Transverse colon (tissue), 4 donors: Measurements from ENCODE around the gene NHERF2. TPM values are rescaled to one million over a fixed set of nuclear protein-coding genes. Genes with fewer than 3 reads are reported as not detected.
A peak's percentile ranks its signal among the peaks of the same experiment; 100 is the strongest.

ENCODE experiments used
- DNase-seq: peaks from one replicate; pipeline ENCODE4 v3.0.0-alpha.2; 2019
- H3K27ac ChIP-seq, 4 donors: fragments of 200-600 bp; sonication (generic); 2 replicates each; pipeline ENCODE4 v1.5.1; 2016 to 2018; ENCODE audit warnings: inconsistent platforms in 4 of 4
- H3K27me3 ChIP-seq: fragments of 200-600 bp; sonication (generic); 2 replicates; pipeline ENCODE4 v1.5.1; 2017; ENCODE audit warnings: inconsistent platforms
- H3K36me3 ChIP-seq, 4 donors: fragments of 200-600 bp; sonication (generic); 2 replicates each; pipeline ENCODE4 v1.5.1; 2017 to 2019; ENCODE audit warnings: inconsistent platforms in 4 of 4
- H3K4me1 ChIP-seq, 4 donors: fragments of 200-600 bp; sonication (generic); 2 replicates each; pipeline ENCODE4 v1.5.1; 2017 to 2020; ENCODE audit warnings: inconsistent platforms in 4 of 4
- H3K4me3 ChIP-seq, 4 donors: fragments of 200-600 bp; sonication (generic); 1 replicate in 1 of 4; 2 replicates in 3 of 4; pipeline versions ENCODE4 v1.5.1 to v1.6.1; 2017 to 2019; ENCODE audit warnings: inconsistent platforms in 4 of 4
- H3K9me3 ChIP-seq, 2 donors: fragments of 200-600 bp; sonication (generic); 2 replicates each; pipeline ENCODE4 v1.5.1; 2017 to 2019; ENCODE audit warnings: inconsistent platforms in 2 of 2
- EP300 ChIP-seq: sonication (generic); formaldehyde crosslinking; IDR thresholded peaks from one replicate; pipeline ENCODE4 v1.6.1; 2017; ENCODE audit warnings: antibody characterized with exemption, low read depth
- POLR2A ChIP-seq: fragments of 450-650 bp; IDR thresholded peaks from one replicate; pipeline ENCODE4 v1.6.1; 2016; ENCODE audit warnings: antibody characterized with exemption, mild to moderate bottlenecking, moderate library complexity
- POLR2AphosphoS5 ChIP-seq, 3 donors: sonication (generic); formaldehyde crosslinking; IDR thresholded peaks; one replicate each; pipeline ENCODE4 v1.6.1; 2016; ENCODE audit warnings: antibody characterized with exemption in 3 of 3
- WGBS, 2 donors: methylation state at CpG; one replicate each; pipeline ENCODE4 v1.1.5; 2018; ENCODE audit warnings: low coverage in 1 of 2; 5-methylcytosine and 5-hydroxymethylcytosine counted together
- in situ Hi-C, 4 donors: fragments of 200-750 bp; cut with MboI; loops; one replicate each; pipeline versions ENCODE4 v1.15.0 to v1.15.1; 2017; ENCODE audit warnings: low sequenced_read_pairs in 3 of 4, low pct_ligation_motif_present in 1 of 4, low pct_unique_long_range_greater_than_20kb in 1 of 4
- intact Hi-C: fragments of 100-400 bp; cut with DNase I; formaldehyde crosslinking; loops from one replicate; pipeline ENCODE4 v1.15.1; 2023; ENCODE audit warnings: low total_unique reads
- total RNA-seq, 4 donors: library from RNA; depleted of rRNA; stranded (reverse); fragments of >200 nt; gene quantifications; one replicate each; pipeline ENCODE4 v1.1.0, GENCODE V29; 2016
- TF ChIP-seq, protein P1 (sequence below), 5 experiments: fragments of 200-600 bp in 3 of 5; fragments of 450-650 bp in 2 of 5; sonication (generic) in 3 of 5; IDR thresholded peaks; 1 replicate in 2 of 5; 2 replicates in 3 of 5; pipeline ENCODE4 v1.5.1; 2016 to 2017; ENCODE audit warnings: antibody characterized with exemption in 5 of 5, inconsistent platforms in 3 of 5, mild to moderate bottlenecking in 2 of 5, moderate library complexity in 1 of 5

NHERF2 gene
- total RNA-seq, 4 donors from 2014 or later, result 3.7 to 61.9 (median 29.8) TPM

GRCh38 chr16:2078691-2079090 is 52.0 kb downstream of the NHERF2 start:
- H3K36me3 ChIP-seq, result peaks cover 0 to 11% (median 4%) of the 10 kb centered on the region in 4 donors
- 94 to 100% methylated on average over 1 to 19 of the region's 23 CpGs for WGBS, 2 donors
- intact Hi-C loops, result no loop called here
- no peaks in the 10 kb centered on the region for H3K9me3 ChIP-seq
- no peaks in the 10 kb centered on the region for H3K27me3 ChIP-seq
- DNase-seq, result no peak
- TF ChIP-seq EP300 (no peak), POLR2A (no peak), POLR2AphosphoS5 (IDR thresholded peaks at IDR 0.05) (no peak)
- TF ChIP-seq, protein P1, sequence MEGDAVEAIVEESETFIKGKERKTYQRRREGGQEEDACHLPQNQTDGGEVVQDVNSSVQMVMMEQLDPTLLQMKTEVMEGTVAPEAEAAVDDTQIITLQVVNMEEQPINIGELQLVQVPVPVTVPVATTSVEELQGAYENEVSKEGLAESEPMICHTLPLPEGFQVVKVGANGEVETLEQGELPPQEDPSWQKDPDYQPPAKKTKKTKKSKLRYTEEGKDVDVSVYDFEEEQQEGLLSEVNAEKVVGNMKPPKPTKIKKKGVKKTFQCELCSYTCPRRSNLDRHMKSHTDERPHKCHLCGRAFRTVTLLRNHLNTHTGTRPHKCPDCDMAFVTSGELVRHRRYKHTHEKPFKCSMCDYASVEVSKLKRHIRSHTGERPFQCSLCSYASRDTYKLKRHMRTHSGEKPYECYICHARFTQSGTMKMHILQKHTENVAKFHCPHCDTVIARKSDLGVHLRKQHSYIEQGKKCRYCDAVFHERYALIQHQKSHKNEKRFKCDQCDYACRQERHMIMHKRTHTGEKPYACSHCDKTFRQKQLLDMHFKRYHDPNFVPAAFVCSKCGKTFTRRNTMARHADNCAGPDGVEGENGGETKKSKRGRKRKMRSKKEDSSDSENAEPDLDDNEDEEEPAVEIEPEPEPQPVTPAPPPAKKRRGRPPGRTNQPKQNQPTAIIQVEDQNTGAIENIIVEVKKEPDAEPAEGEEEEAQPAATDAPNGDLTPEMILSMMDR (IDR thresholded peaks at IDR 0.05), result no peak
- H3K27ac ChIP-seq, result no peak overlapping the region
- no peak overlapping the region for H3K4me3 ChIP-seq
- in situ Hi-C loops, result no loop called here
- peaks cover 0 to 18% (median 9%) of the 10 kb centered on the region in 4 donors for H3K4me1 ChIP-seq

GRCh38 chr16:2079311-2079800 is 52.7 kb downstream of the NHERF2 start:
- in situ Hi-C loops (no loop called here), intact Hi-C loops (no loop called here)
- TF ChIP-seq POLR2A, result no peak
- TF ChIP-seq, protein P1 (IDR thresholded peaks at IDR 0.05), result no peak
- TF ChIP-seq EP300, result no peak
- Histone ChIP-seq H3K4me3 (no peak overlapping the region), H3K9me3 (no peaks in the 10 kb centered on the region), H3K36me3 (peaks cover 0 to 8% (median 4%) of the 10 kb centered on the region in 4 donors), H3K4me1 (peaks cover 0 to 18% (median 9%) of the 10 kb centered on the region in 4 donors), H3K27ac (no peak overlapping the region), H3K27me3 (no peaks in the 10 kb centered on the region)
- no peak for DNase-seq
- 96% methylated on average over 24 of the region's 30 CpGs; no CpG with 5 or more reads in 1 of the 2 donors for WGBS, 2 donors

- Histone ChIP-seq H3K27me3 (no peaks in the 10 kb centered on the region), H3K4me3 (no peak overlapping the region), H3K36me3 (peaks cover 0 to 8% (median 4%) of the 10 kb centered on the region in 4 donors), H3K27ac (no peak overlapping the region), H3K9me3 (no peaks in the 10 kb centered on the region), H3K4me1 (peaks cover 0 to 18% (median 9%) of the 10 kb centered on the region in 4 donors)
- 96% methylated on average over 16 of the region's 16 CpGs; no CpG with 5 or more reads in 1 of the 2 donors for WGBS, 2 donors
- in situ Hi-C loops (no loop called here), intact Hi-C loops (no loop called here)
- no peak for DNase-seq
- TF ChIP-seq EP300, result no peak
- TF ChIP-seq POLR2AphosphoS5 (IDR thresholded peaks at IDR 0.05), result no peak
- TF ChIP-seq, protein P1 (IDR thresholded peaks at IDR 0.05), result no peak
Measured at GRCh38 chr16:2079991-2080390, 53.3 kb downstream of the NHERF2 start.

DNA sequence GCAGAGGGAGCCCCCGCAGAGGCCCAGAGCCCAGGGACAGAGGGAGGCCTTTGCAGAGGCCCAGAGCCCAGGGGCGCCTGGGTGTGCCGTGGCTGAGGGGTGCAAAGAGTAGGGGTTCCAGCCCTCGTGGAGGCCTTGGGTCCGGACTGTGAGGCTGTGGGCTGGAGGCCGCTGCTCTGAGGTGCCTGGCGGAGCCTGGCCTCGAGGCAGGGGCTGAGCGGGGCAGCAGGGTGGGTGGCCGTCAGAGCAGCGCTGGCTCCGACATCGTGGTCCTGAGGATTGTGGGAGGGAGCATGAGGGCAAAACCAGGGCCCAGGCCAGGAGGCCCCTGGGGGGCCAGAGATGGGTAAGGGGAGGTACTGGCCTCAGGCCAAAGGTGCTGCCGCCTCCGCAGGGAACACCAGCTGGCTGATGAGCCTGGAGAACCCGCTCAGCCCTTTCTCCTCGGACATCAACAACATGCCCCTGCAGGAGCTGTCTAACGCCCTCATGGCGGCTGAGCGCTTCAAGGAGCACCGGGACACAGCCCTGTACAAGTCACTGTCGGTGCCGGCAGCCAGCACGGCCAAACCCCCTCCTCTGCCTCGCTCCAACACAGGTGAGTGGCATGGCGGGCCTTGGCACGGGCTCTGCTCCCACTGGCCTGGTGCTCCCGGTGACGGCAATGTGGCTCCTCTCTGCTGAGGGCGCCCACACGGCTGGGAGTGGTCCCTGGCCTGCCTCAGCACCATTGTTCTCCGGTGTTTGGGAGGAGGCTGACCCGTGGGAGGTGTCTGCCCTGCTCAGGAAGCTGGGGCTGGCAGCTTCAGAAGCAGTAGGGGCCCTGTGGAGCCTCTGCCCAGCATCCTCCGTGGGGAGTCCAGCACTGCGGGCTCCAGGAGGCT is 54.7 kb downstream of the NHERF2 start:
- H3K27me3 ChIP-seq, result no peaks in the 10 kb centered on the region
- in situ Hi-C loops, result no loop called here
- 86 to 92% methylated on average over 7 to 34 of the region's 35 CpGs for WGBS, 2 donors
- H3K4me1 ChIP-seq, result peaks cover 0 to 18% (median 9%) of the 10 kb centered on the region in 4 donors
- peaks cover 0 to 8% (median 4%) of the 10 kb centered on the region in 4 donors for H3K36me3 ChIP-seq
- H3K4me3 ChIP-seq, result no peak overlapping the region
- peak overlapping the region in 3 of 4 donors; percentile 7 to 60 (median 58) for H3K27ac ChIP-seq
- intact Hi-C loops, result no loop called here
- H3K9me3 ChIP-seq, result no peaks in the 10 kb centered on the region
- no peak for TF ChIP-seq POLR2A
- TF ChIP-seq POLR2AphosphoS5 (IDR thresholded peaks at IDR 0.05), result no peak
- no peak for TF ChIP-seq EP300
- TF ChIP-seq, protein P1 (IDR thresholded peaks at IDR 0.05), result no peak
- no peak for DNase-seq
